H1 (cell line): ENCODE data around the gene ECD. TPM values are rescaled to one million over a fixed set of nuclear protein-coding genes. Genes with fewer than 3 reads are reported as not detected.

ENCODE experiments used
- CTCF ChIA-PET: fragments of 300-600 bp; sonication (Branson Sonifier 250); formaldehyde crosslinking; loops from one replicate; lab custom pipeline; 2021; ENCODE audit not compliant: partially characterized antibody; lab: Charles Lee
- POLR2A ChIA-PET: fragments of 300-600 bp; sonication (Branson Sonifier 250); formaldehyde crosslinking; loops from one replicate; lab custom pipeline; 2021; ENCODE audit warnings: inconsistent platforms; ENCODE audit not compliant: partially characterized antibody; lab: Charles Lee
- DNase-seq, 2 experiments: peaks; one replicate each; pipeline versions ENCODE4 v3.0.0 to v3.0.0-alpha.2; 2010 to 2022; ENCODE audit warnings: low spot score in 2 of 2, low read depth in 1 of 2, mixed read lengths in 1 of 2
- FAIRE-seq: peaks from 2 replicates; lab custom pipeline; 2011; peaks lifted over from hg19 to GRCh38; lab: Jason Lieb, UNC
- H2AFZ ChIP-seq: 2 replicates; pipeline ENCODE4 v1.8.1; 2012; ENCODE audit warnings: low read length, inconsistent platforms
- H2AK5ac ChIP-seq: 2 replicates; pipeline ENCODE4 v1.6.1; 2013; ENCODE audit warnings: low read depth, low read length
- H2BK120ac ChIP-seq: replicated peaks from 2 replicates; pipeline ENCODE3; 2013; ENCODE audit warnings: low read depth, low read length, inconsistent platforms
- H2BK12ac ChIP-seq: 2 replicates; pipeline ENCODE4 v1.6.1; 2013; ENCODE audit warnings: low read depth, low read length
- H2BK15ac ChIP-seq: 2 replicates; pipeline ENCODE4 v1.6.1; 2013; ENCODE audit warnings: low read length
- H2BK20ac ChIP-seq: 2 replicates; pipeline ENCODE4 v1.6.1; 2013; ENCODE audit warnings: low read length
- H2BK5ac ChIP-seq: 2 replicates; pipeline ENCODE4 v1.6.1; 2013; ENCODE audit warnings: low read depth, low read length
- H3K14ac ChIP-seq: 2 replicates; pipeline ENCODE4 v1.6.1; 2013; ENCODE audit warnings: inconsistent platforms; ENCODE audit not compliant: insufficient read length
- H3K18ac ChIP-seq: 2 replicates; pipeline ENCODE4 v1.6.1; 2013; ENCODE audit warnings: low read length; ENCODE audit errors: extremely low read depth
- H3K23ac ChIP-seq: 2 replicates; pipeline ENCODE4 v1.6.1; 2013; ENCODE audit warnings: inconsistent platforms; ENCODE audit not compliant: insufficient read length
- H3K23me2 ChIP-seq: 2 replicates; pipeline ENCODE4 v1.6.1; 2013; ENCODE audit warnings: low read depth, low read length
- H3K27ac ChIP-seq: 2 replicates; pipeline ENCODE4 v1.6.1; 2011; ENCODE audit warnings: low read depth, low read length, inconsistent platforms
- H3K27me3 ChIP-seq, 4 experiments: replicated peaks in 1 of 4; 1 replicate in 1 of 4; 2 replicates in 3 of 4; pipeline versions ENCODE4 v1.6.1 to v1.8.1; 2011 to 2013; ENCODE audit warnings: low read length in 3 of 4, mild to moderate bottlenecking in 3 of 4, inconsistent platforms in 2 of 4, mixed read lengths in 2 of 4, moderate library complexity in 1 of 4; ENCODE audit not compliant: control insufficient read depth in 3 of 4, insufficient read depth in 3 of 4; ENCODE audit errors: extremely low read depth in 1 of 4
- H3K36me3 ChIP-seq, 4 experiments: 2 replicates each; pipeline versions ENCODE4 v1.6.1 to v1.8.1; 2011 to 2013; ENCODE audit warnings: mild to moderate bottlenecking in 4 of 4, low read length in 3 of 4, moderate library complexity in 2 of 4, control low read depth in 1 of 4, inconsistent platforms in 1 of 4; ENCODE audit not compliant: insufficient read depth in 4 of 4, control insufficient read depth in 2 of 4
- H3K4ac ChIP-seq: replicated peaks from 2 replicates; pipeline ENCODE3; 2013; ENCODE audit warnings: low read length, low read depth, mixed read lengths, inconsistent platforms; ENCODE audit not compliant: insufficient read length
- H3K4me1 ChIP-seq, 4 experiments: replicated peaks in 1 of 4; 1 replicate in 1 of 4; 2 replicates in 3 of 4; pipeline versions ENCODE4 v1.6.1 to v1.8.1; 2011 to 2013; ENCODE audit warnings: low read length in 3 of 4, inconsistent platforms in 2 of 4, mixed read lengths in 1 of 4; ENCODE audit not compliant: insufficient read depth in 4 of 4, control insufficient read depth in 3 of 4
- H3K4me2 ChIP-seq, 2 experiments: 2 replicates each; pipeline versions ENCODE4 v1.6.1 to v1.8.1; 2011 to 2013; ENCODE audit warnings: low read depth in 2 of 2, low read length in 2 of 2, control low read depth in 1 of 2, inconsistent platforms in 1 of 2, mild to moderate bottlenecking in 1 of 2; ENCODE audit not compliant: insufficient read depth in 1 of 2
- H3K4me3 ChIP-seq, 4 experiments: fragments of 200-600, 300-600 bp in 1 of 4; sonication (generic), shearing (Covaris generic), sonication (Bioruptor Twin) in 1 of 4; 2 replicates each; pipeline versions ENCODE4 v1.5.1 to v1.8.1; 2011 to 2016; ENCODE audit warnings: low read length in 4 of 4, low read depth in 3 of 4, control low read depth in 2 of 4, inconsistent platforms in 2 of 4, mild to moderate bottlenecking in 2 of 4, mixed read lengths in 1 of 4, moderate library complexity in 1 of 4; ENCODE audit not compliant: insufficient read depth in 2 of 4; ENCODE audit errors: extremely low read depth in 1 of 4
- H3K56ac ChIP-seq: replicated peaks from 2 replicates; pipeline ENCODE3; 2013; ENCODE audit warnings: low read depth, mild to moderate bottlenecking, mixed read lengths, low read length, inconsistent platforms; ENCODE audit not compliant: insufficient read length
- H3K79me1 ChIP-seq: 2 replicates; pipeline ENCODE4 v1.6.1; 2013; ENCODE audit warnings: low read depth, low read length, control low read depth
- H3K79me2 ChIP-seq, 2 experiments: 2 replicates each; pipeline versions ENCODE4 v1.6.1 to v1.8.1; 2012 to 2013; ENCODE audit warnings: low read length in 2 of 2, mild to moderate bottlenecking in 2 of 2, inconsistent platforms in 1 of 2; ENCODE audit not compliant: insufficient read depth in 2 of 2, control insufficient read depth in 1 of 2
- H3K9ac ChIP-seq, 4 experiments: replicated peaks in 1 of 4; 1 replicate in 1 of 4; 2 replicates in 3 of 4; pipeline versions ENCODE4 v1.6.1 to v1.8.1; 2011 to 2013; ENCODE audit warnings: low read depth in 3 of 4, low read length in 3 of 4, control low read depth in 2 of 4, mild to moderate bottlenecking in 2 of 4, moderate library complexity in 2 of 4, inconsistent platforms in 1 of 4; ENCODE audit errors: extremely low read depth in 1 of 4
- H3K9me3 ChIP-seq, 2 experiments: 2 replicates each; pipeline versions ENCODE4 v1.6.1 to v1.8.1; 2012 to 2013; ENCODE audit warnings: mild to moderate bottlenecking in 2 of 2, moderate library complexity in 2 of 2, control low read depth in 1 of 2, inconsistent platforms in 1 of 2, low read depth in 1 of 2, low read length in 1 of 2, mixed read lengths in 1 of 2; ENCODE audit not compliant: insufficient read depth in 2 of 2
- H4K20me1 ChIP-seq, 2 experiments: replicated peaks in 1 of 2; 2 replicates each; pipeline versions ENCODE3 to v1.8.1; 2011 to 2013; ENCODE audit warnings: inconsistent platforms in 2 of 2, low read length in 2 of 2, mild to moderate bottlenecking in 1 of 2; ENCODE audit not compliant: insufficient read depth in 2 of 2, control insufficient read depth in 1 of 2
- H4K5ac ChIP-seq: 2 replicates; pipeline ENCODE4 v1.6.1; 2013; ENCODE audit warnings: low read length, low read depth, mixed read lengths, inconsistent platforms; ENCODE audit not compliant: insufficient read length
- H4K8ac ChIP-seq: 2 replicates; pipeline ENCODE4 v1.8.0; 2013; ENCODE audit warnings: mild to moderate bottlenecking, moderate library complexity, low read length, inconsistent platforms; ENCODE audit not compliant: insufficient read depth; ENCODE audit errors: extremely low read depth
- H4K91ac ChIP-seq: replicated peaks from 2 replicates; pipeline ENCODE3; 2013; ENCODE audit warnings: low read length, mixed read lengths, inconsistent platforms; ENCODE audit not compliant: insufficient read length
- ASH2L ChIP-seq: fragments of 200-600, 300-600 bp; sonication (generic); IDR thresholded peaks from one replicate; pipeline ENCODE4 v1.7.1; 2017; ENCODE audit warnings: low read length
- ATF2 ChIP-seq: IDR thresholded peaks from 2 replicates; pipeline ENCODE4 v1.6.1; 2012; ENCODE audit warnings: low read length, inconsistent platforms
- CHD2 ChIP-seq: IDR thresholded peaks from 2 replicates; pipeline ENCODE4 v1.6.1; 2012; ENCODE audit warnings: low read length, improper control_type of control experiment
- CTBP2 ChIP-seq: IDR thresholded peaks from 2 replicates; pipeline ENCODE4 v1.7.0; 2011; ENCODE audit warnings: borderline replicate concordance, mild to moderate bottlenecking, moderate library complexity, mixed read lengths, low read length; ENCODE audit not compliant: insufficient read depth, insufficient read length
- EP300 ChIP-seq, 2 experiments: IDR thresholded peaks; 1 replicate in 1 of 2; 2 replicates in 1 of 2; pipeline ENCODE4 v1.6.1; 2011 to 2012; ENCODE audit warnings: low read depth in 2 of 2, low read length in 2 of 2, mild to moderate bottlenecking in 2 of 2, borderline replicate concordance in 1 of 2, inconsistent platforms in 1 of 2, moderate library complexity in 1 of 2
- KDM4A ChIP-seq: IDR thresholded peaks from one replicate; pipeline ENCODE4 v1.7.1; 2012; ENCODE audit warnings: low read depth, mild to moderate bottlenecking, moderate library complexity, low read length, inconsistent platforms; ENCODE audit not compliant: severe bottlenecking
- RFX5 ChIP-seq: IDR thresholded peaks from 2 replicates; pipeline ENCODE4 v1.6.1; 2011; ENCODE audit warnings: low read depth, low read length, improper control_type of control experiment, borderline replicate concordance
- RNF2 ChIP-seq: fragments of 200-900, 300-1000 bp; sonication (generic); IDR thresholded peaks from 2 replicates; pipeline ENCODE4 v1.7.1; 2016; ENCODE audit warnings: borderline replicate concordance, low read depth, mild to moderate bottlenecking, antibody characterized with exemption, low read length; ENCODE audit not compliant: poor library complexity, severe bottlenecking; ENCODE audit errors: missing control alignments
- RXRA ChIP-seq: IDR thresholded peaks from 2 replicates; pipeline ENCODE4 v1.6.1; 2011; ENCODE audit warnings: low read depth, mild to moderate bottlenecking, low read length, moderate library complexity; ENCODE audit not compliant: insufficient read depth
- SIN3A ChIP-seq, 2 experiments: IDR thresholded peaks in 1 of 2; conservative IDR thresholded peaks in 1 of 2; 2 replicates each; pipeline ENCODE4 v1.6.1; 2011 to 2012; ENCODE audit warnings: low read length in 2 of 2, improper control_type of control experiment in 1 of 2, low read depth in 1 of 2, mild to moderate bottlenecking in 1 of 2
- TAF1 ChIP-seq: IDR thresholded peaks from 2 replicates; pipeline ENCODE4 v1.6.1; 2011; ENCODE audit warnings: mild to moderate bottlenecking, low read depth, low read length
- TBP ChIP-seq: IDR thresholded peaks from 2 replicates; pipeline ENCODE4 v1.6.1; 2011; ENCODE audit warnings: low read depth, low read length, improper control_type of control experiment
- WGBS, 2 experiments: shearing (Covaris generic) in 1 of 2; methylation state at CpG; one replicate each; pipeline versions ENCODE4 v1.1.6 to v1.1.7; 2013 to 2015; ENCODE audit warnings: low lambda C conversion rate in 2 of 2, mixed read lengths in 2 of 2, inconsistent platforms in 1 of 2, low coverage in 1 of 2, missing lambda C conversion rate in 1 of 2; ENCODE audit not compliant: insufficient replicate concordance in 2 of 2, insufficient coverage in 1 of 2, insufficient read length in 1 of 2; ENCODE audit errors: extremely low coverage in 1 of 2, missing lambda C conversion rate in 1 of 2; 5-methylcytosine and 5-hydroxymethylcytosine counted together
- polyA plus RNA-seq, 7 experiments: library from polyadenylated mRNA; depleted of rRNA in 3 of 7; stranded (reverse) in 5 of 7; unstranded in 2 of 7; fragments of >200 nt in 5 of 7; fragments of 200-250 nt in 2 of 7; gene quantifications; 1 replicate in 5 of 7; 2 replicates in 1 of 7; 4 replicates in 1 of 7; pipeline versions ENCODE4 v1.2.1 to v1.2.3, GENCODE V29; 2011 to 2013; ENCODE audit warnings: missing spikeins in 2 of 7, mixed read lengths in 2 of 7
- total RNA-seq: library from RNA; stranded (reverse); fragmentation: NEBNext Ultra II Directional; extraction: Animal tissue kit (Norgen Biotek cat#: 25700); gene quantifications from 2 replicates; pipeline ENCODE4 v1.2.1, GENCODE V29; 2021

ECD gene
- total and polyA plus RNA-seq, 2 of the 8 experiments (the other 6 are each of a cell fraction or from before 2014, with no cell fraction given): 27.1 to 38.0 TPM

GRCh38 chr10:73215749-73216148 is 47.9 kb upstream of the ECD start:
- DNase-seq (no peak), FAIRE-seq (no peak)
- H2AK5ac ChIP-seq: no peak overlapping the region
- 94% methylated on average over 1 of the region's 1 CpG; no CpG with 5 or more reads in 1 of the 2 experiments for WGBS, 2 experiments
- peaks cover 0 to 2% of the 10 kb centered on the region in 2 experiments for H4K20me1 ChIP-seq
- no peaks in the 10 kb centered on the region for H3K4me1 ChIP-seq
- no peak overlapping the region for H3K14ac ChIP-seq
- no peak overlapping the region for H3K56ac ChIP-seq
- ChIA-PET POLR2A (interaction anchor here (1.5 kb wide), 1 partner anchor 31 kb away, joined by 4 read pairs; no protein-coding TSS in a partner anchor), CTCF (no interaction called here)
- H3K23me2 ChIP-seq: no peaks in the 10 kb centered on the region
- H3K23ac ChIP-seq: no peak overlapping the region
- no peak overlapping the region for H3K4me3 ChIP-seq
- no peak overlapping the region for H2BK120ac ChIP-seq
- no peak overlapping the region for H3K4me2 ChIP-seq
- no peak overlapping the region for H4K91ac ChIP-seq
- H3K9me3 ChIP-seq: no peaks in the 10 kb centered on the region
- no peak overlapping the region for H2AFZ ChIP-seq
- no peak overlapping the region for H2BK12ac ChIP-seq
- H2BK20ac ChIP-seq: no peak overlapping the region
- H3K79me2 ChIP-seq: no peaks in the 10 kb centered on the region
- no peaks in the 10 kb centered on the region for H3K79me1 ChIP-seq
- no peak overlapping the region for H4K8ac ChIP-seq
- H2BK5ac ChIP-seq: no peak overlapping the region
- H3K9ac ChIP-seq: no peak overlapping the region
- no peak overlapping the region for H4K5ac ChIP-seq
- no peaks in the 10 kb centered on the region for H3K27me3 ChIP-seq
- H2BK15ac ChIP-seq: no peak overlapping the region
- H3K18ac ChIP-seq: no peak overlapping the region
- H3K36me3 ChIP-seq: peaks cover 0 to 9% (median 3%) of the 10 kb centered on the region in 4 experiments; a peak in 4 of 8 replicates
- H3K4ac ChIP-seq: no peak overlapping the region
- no peak overlapping the region for H3K27ac ChIP-seq
- TF ChIP-seq RFX5 (no peak), ASH2L (no peak), SIN3A (conservative IDR thresholded peaks at IDR 0.05 in 1 of 2, IDR thresholded peaks at IDR 0.05 in 1 of 2; ENCODE audit: low read depth in 1 of 2, low read length in 2 of 2) (no peak), CTBP2 (no peak), EP300 (IDR thresholded peaks at IDR 0.05; ENCODE audit: borderline replicate concordance in 1 of 2, low read depth in 2 of 2, low read length in 2 of 2) (no peak), ATF2 (no peak), KDM4A (no peak), TAF1 (no peak), RNF2 (no peak), RXRA (no peak), TBP (no peak), CHD2 (no peak)
